Fibroblast of pulmonary artery (primary cell): Measurements from ENCODE around the gene TRIM45.
"Not testable (repeated sequence)": the region's sequence is repeated elsewhere in the genome, so short reads cannot be mapped to it uniquely, and the experiment has no call there.

Experiments used
- DNase-seq: peaks from one replicate; pipeline ENCODE4 v3.0.0-alpha.2; 2010; ENCODE audit warnings: low read depth
- H3K4me3 ChIP-seq: replicated peaks from 2 replicates; pipeline ENCODE4 v1.5.1; 2011; ENCODE audit warnings: low read depth, mild to moderate bottlenecking, control low read depth, low read length, moderate library complexity
- TF ChIP-seq, protein P1 (sequence below): IDR thresholded peaks from 2 replicates; pipeline ENCODE4 v1.5.1; 2011; ENCODE audit warnings: mild to moderate bottlenecking, control low read depth, low read length, inconsistent platforms; ENCODE audit errors: missing control alignments

The TRIM45 gene

DNA sequence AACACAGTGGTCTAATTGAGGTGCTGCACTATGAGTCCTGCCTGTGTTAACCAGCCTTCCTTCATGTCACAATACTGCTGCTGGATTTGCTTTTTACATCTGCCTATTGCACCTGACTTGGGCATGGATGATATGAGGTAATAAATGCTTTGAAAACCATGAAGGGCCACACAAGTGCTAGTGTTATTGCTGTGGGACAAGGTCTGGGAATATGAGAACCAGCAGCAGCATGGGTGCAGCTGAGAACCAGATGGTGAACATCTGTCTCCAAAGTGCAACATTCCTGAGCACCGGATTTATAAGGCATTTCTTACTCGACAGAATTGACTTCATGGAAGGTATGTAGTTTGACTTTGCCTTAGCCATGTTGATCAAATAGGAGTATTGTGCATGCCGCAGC is 16.6 kb downstream of the TRIM45 start:
- no peak for DNase-seq
- no peak overlapping the region for H3K4me3 ChIP-seq
- TF ChIP-seq, protein P1, sequence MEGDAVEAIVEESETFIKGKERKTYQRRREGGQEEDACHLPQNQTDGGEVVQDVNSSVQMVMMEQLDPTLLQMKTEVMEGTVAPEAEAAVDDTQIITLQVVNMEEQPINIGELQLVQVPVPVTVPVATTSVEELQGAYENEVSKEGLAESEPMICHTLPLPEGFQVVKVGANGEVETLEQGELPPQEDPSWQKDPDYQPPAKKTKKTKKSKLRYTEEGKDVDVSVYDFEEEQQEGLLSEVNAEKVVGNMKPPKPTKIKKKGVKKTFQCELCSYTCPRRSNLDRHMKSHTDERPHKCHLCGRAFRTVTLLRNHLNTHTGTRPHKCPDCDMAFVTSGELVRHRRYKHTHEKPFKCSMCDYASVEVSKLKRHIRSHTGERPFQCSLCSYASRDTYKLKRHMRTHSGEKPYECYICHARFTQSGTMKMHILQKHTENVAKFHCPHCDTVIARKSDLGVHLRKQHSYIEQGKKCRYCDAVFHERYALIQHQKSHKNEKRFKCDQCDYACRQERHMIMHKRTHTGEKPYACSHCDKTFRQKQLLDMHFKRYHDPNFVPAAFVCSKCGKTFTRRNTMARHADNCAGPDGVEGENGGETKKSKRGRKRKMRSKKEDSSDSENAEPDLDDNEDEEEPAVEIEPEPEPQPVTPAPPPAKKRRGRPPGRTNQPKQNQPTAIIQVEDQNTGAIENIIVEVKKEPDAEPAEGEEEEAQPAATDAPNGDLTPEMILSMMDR: no peak

DNA sequence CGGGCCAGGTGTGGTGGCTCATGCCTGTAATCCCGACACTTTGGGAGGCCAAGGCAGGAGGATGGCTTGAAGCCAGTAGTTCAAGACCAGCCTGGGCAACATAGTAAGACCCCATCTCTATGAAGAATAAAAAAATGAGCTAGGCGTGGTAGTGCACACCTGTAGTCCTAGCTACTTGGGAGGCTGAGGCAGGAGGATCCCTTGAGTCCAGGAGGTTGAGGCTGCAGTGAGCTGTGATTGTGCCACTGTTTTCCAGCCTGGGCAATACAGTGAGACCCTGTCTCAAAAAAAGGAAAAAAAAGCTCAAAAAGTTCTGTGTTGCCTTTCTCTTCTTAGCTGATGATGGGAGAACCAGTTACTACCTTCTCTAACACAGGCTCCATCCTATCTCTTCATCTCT is 19.7 kb downstream of the TRIM45 start:
- DNase-seq: not testable (repeated sequence)

DNA sequence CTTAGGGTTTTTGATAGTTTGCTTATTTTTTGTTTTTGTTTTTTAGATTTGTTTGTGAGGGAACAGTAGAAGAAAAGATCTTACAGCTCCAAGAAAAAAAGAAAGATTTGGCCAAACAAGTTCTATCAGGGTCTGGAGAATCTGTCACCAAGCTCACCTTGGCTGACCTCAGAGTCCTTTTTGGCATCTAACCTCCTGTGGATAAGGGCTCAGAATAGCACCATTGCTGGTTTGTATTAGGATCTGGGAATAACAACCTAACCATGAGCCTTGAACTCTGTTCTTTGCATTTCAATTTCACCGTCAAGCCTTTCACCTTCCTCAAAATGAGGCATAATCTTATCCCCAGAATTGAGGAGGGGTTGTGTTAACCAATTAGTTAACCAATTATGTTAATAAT is 20.2 kb downstream of the TRIM45 start:
- TF ChIP-seq, protein P1: no peak
- DNase-seq: no peak

More for the DNA sequence above, 19.7 kb downstream of the TRIM45 start:
- H3K4me3 ChIP-seq: not testable (repeated sequence)

DNA sequence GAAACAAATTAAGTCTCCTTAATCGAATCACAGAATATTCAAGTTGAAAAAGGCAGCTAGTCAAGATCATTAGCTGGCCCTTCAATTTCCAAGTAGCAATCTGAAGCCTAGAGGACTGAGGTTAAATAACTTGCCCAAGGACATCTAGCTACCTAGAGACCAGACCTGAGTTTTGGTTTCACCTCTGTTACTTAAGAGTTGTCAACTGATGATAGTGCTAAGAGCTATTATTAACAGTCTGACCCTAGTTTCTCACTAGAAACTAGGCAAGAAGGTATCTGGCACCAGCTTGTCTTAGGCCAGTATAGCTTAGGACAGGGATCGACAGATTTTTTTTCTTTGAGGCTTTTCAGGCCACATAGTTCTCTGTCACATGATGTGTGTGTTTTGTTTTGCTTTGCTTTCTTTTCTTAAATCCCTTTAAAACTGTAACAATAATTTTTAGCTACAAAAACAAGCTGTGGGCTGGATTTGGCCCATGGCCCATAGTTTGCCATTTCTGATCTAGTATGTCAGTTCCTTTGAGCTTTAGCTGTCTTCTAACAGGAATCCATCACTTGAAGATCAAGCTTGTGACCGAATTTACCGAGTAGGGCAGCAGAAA is 23.2 kb downstream of the TRIM45 start:
- DNase-seq: no peak
- TF ChIP-seq, protein P1: no peak
- H3K4me3 ChIP-seq: no peak overlapping the region

More for the DNA sequence above, 20.2 kb downstream of the TRIM45 start:
- H3K4me3 ChIP-seq: no peak overlapping the region

DNA sequence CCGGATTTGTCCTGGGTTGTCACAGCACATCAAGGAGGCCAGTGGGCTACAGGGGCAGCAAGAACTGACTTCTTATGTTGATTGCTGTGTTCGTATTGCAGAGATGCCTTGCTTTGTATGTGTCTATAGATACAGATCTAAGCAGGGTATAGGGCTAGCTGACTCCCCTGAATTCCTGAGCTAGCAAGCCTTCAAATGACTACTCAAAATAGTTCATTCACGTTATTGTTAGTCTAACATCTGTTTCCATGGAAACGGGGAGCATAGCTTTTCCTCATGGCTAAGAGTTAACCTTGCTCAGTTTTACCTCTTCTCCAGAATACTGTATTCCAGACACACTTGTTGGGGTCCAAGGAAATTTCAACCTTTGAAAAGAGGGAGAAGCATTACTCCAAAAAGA is 24.1 kb downstream of the TRIM45 start:
- TF ChIP-seq, protein P1: no peak
- no peak overlapping the region for H3K4me3 ChIP-seq
- peak; percentile 29 for DNase-seq

DNA sequence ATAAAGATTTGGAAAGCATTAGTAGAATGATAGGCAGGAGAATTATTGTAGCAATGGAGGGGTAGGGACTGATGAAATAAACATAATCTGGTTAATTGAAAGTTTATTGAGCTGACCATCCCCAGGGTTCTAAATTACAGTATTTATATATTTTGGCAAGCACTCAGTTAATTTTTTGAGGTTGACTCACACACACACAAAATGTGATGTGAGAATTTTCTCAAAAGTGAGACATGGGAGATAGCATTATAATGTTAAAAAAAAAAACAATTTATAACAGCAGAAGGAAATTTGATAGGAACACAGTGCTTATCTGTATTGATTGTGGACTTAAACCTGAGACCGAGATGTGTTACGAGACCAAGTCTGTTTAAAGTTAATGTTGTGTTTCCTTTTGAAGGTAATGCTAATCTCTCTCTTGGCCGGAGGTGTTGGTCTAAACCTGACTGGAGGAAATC is 24.6 kb downstream of the TRIM45 start:
- TF ChIP-seq, protein P1: no peak
- no peak for DNase-seq
- H3K4me3 ChIP-seq: no peak overlapping the region

DNA sequence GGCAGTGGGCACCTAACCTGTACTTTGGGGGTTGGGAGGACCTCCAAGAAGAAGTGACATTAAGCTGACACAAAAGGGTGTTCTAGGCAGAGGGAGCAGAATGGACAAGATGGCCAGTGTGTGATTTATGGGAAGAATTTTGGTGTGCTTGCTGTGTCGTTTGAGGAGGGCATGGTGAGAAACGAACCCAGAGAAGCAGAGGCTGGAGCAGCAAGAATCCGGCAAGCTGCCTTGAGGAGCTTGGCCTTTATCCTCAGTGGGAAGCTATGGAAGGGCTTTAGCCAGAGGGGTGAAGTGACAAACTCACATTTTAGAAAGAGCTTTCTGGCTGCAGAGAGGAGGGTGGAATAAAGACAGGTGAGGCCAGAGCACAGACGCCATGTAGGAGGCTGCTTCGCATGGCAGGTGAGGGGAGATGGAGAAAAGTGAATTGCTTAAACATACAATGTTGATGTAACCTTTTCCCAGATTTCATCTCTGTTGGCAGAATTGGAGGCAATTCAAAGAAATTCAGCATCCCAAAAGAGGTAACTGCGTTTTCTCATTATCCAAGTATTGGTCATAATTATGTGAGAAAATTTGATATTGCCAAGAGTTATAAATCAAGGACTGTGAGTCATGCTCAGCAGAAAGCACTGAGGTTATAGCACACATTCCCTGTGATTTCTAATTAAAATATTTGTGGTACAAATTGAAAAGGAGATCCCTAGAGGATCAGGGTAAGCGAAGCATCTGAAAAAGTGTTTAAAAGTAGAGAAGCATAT is 26.5 kb downstream of the TRIM45 start:
- no peak for DNase-seq
- H3K4me3 ChIP-seq: no peak overlapping the region
- TF ChIP-seq, protein P1: no peak
